Suppressor macrophage (primary cell): ENCODE measurements around the gene CD2BP2.
"Not testable (repeated sequence)": the region's sequence is repeated elsewhere in the genome, so short reads cannot be mapped to it uniquely, and the experiment has no call there.

Experiments used
- DNase-seq, 4 experiments: peaks; one replicate each; pipeline ENCODE4 v3.0.0-alpha.2; 2020 to 2022

Gene CD2BP2

GRCh38 chr16:30358990-30359870 is 4.1 kb upstream of the CD2BP2 start:
- no peak for DNase-seq

GRCh38 chr16:30358577-30358936 is 3.4 kb upstream of the CD2BP2 start:
- DNase-seq: no peak

GRCh38 chr16:30357715-30358576 is 2.8 kb upstream of the CD2BP2 start:
- DNase-seq: no peak

DNA sequence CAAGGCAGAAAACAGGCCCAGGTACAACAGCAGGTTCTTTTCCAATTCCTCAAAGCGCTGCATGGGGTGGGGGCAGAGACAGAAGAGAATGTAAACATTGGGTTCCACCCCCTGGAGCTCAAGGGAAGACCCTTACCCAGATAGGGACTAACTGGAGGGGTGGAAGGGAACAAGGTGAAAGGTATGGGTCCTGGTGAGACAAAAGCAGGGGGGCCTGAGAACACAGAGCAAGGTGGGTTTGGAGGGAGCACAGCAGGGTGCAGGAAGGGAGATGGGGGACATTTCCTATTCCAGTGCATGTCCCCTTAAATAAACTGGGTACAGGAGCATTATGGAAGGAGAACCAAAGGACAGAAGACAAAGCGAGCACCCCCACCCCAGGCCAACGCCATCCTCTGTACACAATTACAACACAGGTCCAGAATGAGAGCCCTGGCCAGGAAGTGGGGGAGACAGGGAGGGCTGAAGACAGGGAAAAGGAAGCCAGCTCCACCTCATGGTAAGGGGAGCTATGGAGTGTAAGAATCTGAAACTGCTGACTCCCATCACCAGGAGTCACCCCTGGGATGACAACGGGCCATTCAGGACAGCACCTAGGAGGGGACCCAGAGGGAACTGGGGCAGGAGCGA is 2.1 kb upstream of the CD2BP2 start:
- no peak for DNase-seq

DNA sequence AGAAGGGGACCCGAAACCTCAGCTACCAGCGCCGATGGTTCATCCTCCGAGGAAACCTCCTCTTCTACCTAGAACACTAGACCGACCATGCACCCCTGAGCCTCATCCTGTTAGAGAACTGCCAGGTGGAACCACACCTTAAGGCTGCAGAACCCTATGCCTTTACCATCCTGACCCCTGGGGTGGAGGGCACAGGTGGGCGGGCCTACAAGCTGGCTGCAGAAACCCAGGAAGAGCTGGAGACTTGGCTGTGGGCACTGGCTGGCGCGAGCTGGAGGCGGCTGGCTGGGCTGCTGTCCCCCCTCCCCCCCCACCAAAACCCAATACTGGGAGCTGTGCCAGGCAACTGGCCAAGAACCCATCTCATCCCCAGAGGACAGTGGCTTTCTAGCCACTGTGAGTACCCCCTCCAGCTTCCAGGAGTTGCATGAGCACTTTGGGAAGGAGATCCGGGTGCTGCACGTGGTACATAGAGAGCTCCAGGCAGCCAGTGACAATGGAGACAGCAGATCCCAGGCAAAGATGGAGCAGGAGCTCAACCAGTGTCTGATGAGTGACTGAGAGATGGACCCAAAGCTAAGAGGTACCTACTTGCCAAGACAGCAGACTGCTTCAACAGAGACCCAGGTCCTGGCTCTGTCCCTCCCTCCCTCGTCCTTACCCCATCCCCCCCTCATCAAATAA is 1.4 kb upstream of the CD2BP2 start:
- DNase-seq: no peak

DNA sequence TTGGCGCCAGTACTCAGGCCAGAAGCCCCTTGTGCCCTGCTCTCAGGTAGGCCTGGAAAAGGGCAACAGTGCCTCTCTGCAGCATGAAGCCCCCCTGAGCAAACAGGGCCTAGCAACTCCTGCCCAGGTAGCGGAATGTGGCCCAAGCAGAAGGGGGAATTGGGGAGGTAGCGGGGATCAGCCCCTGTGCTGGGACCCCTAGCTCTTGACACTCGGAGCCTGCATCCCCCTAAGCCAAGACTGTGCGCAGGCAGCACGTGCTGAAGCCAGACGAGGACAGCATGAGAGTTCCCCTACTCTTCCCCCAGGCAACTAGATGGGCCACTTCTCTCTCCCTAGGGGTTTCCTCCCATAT is 823 bp upstream of the CD2BP2 start:
- no peak for DNase-seq

DNA sequence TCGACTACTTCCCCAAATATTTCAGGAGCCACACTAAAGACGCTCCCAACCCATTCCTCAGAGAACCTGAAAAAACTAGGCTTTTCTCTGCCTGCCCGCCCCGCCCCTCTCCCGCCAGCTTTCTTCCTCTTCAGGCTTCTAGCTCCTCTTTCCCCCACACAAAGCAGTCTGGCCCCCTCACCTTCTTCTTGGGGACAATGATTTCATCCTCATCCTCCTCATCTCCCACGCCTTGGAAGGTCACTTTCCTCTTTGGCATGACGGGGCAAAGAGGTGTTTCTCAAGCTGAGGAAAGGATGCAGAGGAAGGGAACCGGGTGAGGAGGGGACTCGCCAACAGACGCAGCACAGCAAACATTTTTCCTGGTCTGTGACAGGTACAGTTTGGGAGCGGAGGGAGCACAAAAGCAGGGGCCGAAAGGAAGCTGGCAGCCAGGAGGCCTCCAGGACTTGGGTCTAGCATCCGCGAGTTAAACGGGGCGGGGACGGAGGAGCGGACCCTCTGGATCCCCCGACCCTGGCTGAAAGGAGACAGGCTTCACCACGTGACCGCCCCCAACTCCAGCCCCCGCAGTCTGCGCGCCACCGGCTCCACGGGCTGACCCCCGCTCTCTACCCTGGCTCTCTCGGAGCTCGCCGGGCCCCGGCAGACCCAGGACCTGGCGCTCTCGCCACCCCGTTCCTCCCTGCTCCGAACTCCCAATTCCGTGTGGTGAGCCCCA is 525 bp downstream of the CD2BP2 start:
- peak; percentile 63 to 85 (median 81) for DNase-seq

- DNase-seq: no peak
Observed at GRCh38 chr16:30353438-30354129, 1.5 kb downstream of the CD2BP2 start.

- no peak for DNase-seq
Observed at GRCh38 chr16:30352488-30353401, 2.4 kb downstream of the CD2BP2 start.

DNA sequence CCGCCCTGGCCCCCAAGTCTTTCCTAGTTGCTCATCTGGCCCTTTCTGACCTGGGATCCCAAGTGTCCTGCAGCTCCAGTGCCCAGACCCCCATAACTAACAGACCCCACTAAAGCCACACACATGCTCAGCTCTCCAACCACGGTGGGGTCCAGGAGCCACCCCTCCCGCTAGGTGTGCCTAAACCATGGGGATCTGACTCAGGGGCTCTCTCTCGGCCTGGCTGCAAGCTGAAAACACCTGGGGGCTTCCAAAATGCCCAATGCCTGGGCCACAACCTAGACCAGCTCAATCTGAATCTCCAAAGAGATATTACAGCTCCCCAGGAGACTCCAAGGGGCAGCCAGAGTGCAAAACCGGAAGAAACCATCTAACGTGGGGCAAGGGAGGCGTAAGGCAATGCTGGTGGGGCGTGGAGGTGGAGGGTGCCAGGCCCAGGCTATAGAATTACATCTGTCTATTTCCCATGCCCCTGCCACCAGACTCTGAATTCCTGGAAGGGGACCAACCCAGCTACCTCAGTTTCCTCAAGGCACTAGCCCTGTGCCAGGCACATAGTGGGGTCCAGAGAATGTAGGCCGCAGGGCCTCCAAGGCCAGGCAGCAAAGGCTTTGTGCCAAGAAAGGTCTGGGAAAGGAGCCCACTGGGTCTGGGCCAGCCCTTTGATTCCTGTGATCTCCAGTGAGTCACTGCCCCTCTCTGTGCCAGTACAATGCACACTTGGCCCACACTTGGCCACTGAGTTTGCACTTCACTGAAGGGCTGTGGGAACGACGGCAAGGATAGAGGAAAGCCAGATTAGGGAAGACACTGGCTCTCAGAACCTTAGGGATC is 3.3 kb downstream of the CD2BP2 start:
- DNase-seq: no peak

DNA sequence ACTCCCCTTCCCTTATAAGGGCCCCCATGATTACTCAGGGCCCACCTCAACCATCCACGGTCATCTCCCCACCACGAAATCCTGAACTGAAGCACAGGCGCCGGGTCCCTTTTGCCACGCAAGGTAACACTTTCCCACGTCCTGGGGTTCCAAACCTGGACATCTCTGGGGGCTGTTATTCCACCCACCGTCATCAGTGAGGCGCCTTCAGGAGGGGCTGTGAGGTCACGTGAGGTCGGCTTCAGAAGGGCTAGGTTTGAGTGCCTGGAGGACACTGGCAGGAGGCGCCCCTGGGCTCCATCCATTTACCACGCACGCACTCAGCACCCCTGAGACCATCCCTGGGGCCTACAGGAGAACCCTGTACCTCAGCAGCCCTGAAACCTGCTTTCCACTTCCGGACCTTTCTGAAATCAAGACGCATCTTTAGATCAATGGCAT is 4.1 kb downstream of the CD2BP2 start:
- no peak for DNase-seq

GRCh38 chr16:30350134-30350871 is 4.8 kb downstream of the CD2BP2 start:
- peak in 1 of 4 experiments; percentile 20 for DNase-seq

DNA sequence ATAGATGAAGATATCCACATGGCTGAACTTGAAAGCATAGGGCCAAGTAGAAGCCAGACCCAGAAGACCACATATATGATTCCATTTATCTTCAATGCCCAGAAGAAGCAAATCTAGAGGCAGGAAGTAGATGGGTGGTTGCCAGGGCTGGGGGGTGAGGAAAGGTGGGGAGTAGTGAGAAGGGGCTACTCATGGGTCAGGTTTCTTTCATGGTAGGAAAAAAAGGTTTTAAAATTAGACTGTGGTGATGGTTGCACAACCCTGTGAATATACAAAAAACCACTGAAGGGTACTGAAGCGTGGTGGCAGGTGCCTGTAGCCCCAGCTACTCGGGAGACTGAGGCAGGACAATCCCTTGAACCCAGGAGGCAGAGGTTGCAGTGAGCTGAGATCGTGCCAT is 5.4 kb downstream of the CD2BP2 start:
- DNase-seq: no peak

DNA sequence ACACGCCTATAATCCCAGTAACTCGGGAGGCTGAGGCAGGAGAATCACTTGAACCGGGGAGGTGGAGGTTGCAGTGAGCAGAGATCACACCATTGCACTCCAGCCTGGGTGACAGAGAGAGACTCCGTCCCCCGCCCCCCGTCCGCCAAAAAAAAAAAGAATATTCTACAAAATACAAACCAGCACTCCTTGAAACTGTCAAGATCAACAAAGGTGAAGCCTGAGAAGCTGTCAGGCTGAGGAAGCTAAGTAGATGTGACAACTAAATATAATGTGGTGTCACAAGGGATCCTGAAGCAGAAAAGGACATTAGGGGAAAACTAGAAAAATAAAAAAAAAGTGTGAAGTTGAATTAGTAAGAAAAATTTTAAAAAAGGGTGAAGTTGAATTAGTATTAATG is 6.2 kb downstream of the CD2BP2 start:
- no peak for DNase-seq

- DNase-seq: no peak
Observed at GRCh38 chr16:30348113-30348512, 7.0 kb downstream of the CD2BP2 start.

DNA sequence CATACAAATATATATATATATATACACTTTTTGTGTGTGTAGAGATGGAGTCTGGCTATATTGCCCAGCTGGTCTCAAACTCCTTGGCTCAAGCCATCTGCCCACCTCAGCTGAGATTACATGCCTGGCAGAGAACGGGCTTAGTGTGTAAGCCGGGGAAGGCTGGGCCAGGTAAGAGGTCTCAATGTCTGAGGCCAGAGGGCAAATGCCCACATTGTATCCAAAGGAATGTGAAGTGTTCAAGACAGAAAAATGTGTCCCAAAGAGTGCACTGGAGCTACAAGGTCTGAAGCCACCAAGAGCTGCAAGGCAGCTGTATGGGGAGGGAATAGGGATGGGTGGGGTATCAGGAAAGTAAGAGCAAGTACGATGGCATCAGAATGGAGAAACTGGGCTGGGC is 8.8 kb downstream of the CD2BP2 start:
- DNase-seq: no peak

- not testable (repeated sequence) for DNase-seq
Observed at GRCh38 chr16:30343491-30343820, 11.7 kb downstream of the CD2BP2 start.

- DNase-seq: no peak
Observed at GRCh38 chr16:30342751-30343490, 12.2 kb downstream of the CD2BP2 start.
